DND-41 (cell line): ENCODE data around the gene EZH1.

Experiments used
- CTCF ChIP-seq: IDR thresholded peaks from 2 replicates; pipeline ENCODE4 v1.5.1; 2012; ENCODE audit warnings: borderline replicate concordance, low read length, moderate library complexity, mild to moderate bottlenecking; ENCODE audit not compliant: poor library complexity, severe bottlenecking; ENCODE audit errors: extremely low read depth
- EZH2 ChIP-seq: IDR thresholded peaks from 3 replicates; pipeline ENCODE4 v1.6.1; 2012; ENCODE audit warnings: borderline replicate concordance, low read depth, mild to moderate bottlenecking, moderate library complexity, low read length, inconsistent platforms; ENCODE audit not compliant: severe bottlenecking

DNA sequence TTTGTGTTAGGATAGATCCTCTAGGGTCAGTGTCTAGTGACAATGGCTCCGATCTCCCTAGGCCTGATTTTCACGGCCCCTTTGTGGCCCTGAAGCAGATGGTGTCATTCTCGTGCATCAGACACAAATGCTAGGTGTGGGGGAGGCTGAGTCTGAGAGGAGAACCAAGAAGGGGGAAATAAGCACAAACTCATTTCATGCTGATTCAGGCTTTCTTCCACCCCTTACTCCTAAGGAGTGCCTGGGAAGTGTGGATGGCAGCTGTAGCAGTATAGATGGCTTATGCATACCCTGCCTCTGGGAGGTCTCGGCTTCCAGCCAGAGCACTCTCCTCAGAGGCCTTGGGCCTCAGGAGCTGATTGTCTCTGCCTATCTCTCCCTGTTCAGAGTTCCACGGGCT lies 33.7 kb upstream of the EZH1 start:
- TF ChIP-seq CTCF (no peak), EZH2 (no peak)
